Stimulated activated CD8-positive, alpha-beta memory T cell treated with anti-CD3 and anti-CD28 coated beads, Interleukin-12 subunit alpha, Interleukin-12 subunit beta, amount 100 ng/mL, for 1 hour (primary cell): Measurements from ENCODE around the gene ERI2.
"Not testable (repeated sequence)": the region's sequence is repeated elsewhere in the genome, so short reads cannot be mapped to it uniquely, and the experiment has no call there.

Experiments
- DNase-seq: peaks from one replicate; pipeline ENCODE4 v3.0.0-alpha.2; 2020; ENCODE audit warnings: low read depth

The ERI2 gene

DNA sequence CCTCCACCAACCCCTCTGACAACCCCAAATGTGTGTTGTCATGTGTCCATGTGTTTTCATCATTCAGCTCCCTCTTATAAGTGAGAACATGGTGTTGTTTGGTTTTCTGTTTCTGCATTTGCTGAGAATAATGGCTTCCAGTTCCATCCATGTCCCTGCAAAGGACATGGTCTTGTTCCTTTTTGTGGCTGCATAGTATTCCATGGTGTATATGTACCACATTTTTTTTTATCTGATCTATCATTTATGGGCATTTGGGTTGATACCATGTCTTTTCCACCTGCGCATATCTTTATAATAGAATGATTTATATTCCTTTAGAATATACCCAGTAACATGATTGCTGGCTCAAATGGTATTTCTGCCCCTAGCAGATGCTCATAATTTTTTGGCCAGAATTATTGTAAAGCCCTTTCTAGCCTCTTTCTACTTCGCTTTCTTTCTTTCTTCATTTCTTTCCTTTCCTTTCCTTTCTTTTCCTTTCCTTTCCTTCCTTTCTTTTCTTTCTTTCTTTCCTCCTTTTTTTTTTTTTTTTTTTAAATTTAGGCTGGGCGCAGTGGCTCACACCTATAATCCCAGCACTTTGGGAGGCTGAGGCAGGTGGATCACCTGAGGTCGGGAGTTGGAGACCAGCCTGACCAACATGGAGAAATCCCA is 12.8 kb upstream of the ERI2 start:
- no peak for DNase-seq

DNA sequence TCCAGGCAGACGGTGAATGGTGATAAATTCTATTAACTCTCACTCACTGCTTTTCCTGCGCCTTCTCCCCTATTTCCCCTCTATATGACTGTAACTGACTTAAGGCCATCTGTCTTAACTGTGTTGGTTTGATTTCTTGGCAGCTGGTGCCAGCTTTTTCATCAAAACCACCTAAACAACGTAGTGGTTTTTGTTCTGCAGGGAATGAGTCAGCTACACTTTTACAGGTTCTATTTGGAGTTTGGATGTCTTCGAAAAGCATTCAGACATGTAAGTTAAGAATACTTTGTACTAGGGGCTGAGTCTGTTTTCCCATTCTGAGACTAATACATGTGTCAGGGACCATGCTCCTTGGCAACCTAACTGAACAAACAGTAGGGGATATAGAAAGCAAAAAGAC is 8.5 kb upstream of the ERI2 start:
- DNase-seq: no peak

DNA sequence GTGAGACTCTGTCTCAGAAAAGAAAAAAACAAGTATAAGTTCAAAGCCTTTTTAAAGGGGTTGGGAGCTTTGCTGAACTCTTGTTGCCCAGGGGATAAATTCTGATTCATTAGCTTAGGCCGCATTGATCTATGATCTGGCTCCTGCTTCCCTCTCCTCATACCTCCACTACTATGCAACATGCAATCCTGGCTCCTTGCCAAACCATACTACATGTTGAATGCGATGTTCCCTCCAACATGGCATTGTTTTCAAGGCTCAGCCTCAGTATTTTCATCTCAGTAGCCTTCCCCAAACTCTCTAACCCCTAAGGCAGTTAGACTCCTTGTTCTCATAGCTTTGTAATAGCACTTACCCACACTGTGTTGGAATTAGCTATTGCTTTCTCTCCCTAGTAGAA is 6.2 kb upstream of the ERI2 start:
- DNase-seq: no peak

DNA sequence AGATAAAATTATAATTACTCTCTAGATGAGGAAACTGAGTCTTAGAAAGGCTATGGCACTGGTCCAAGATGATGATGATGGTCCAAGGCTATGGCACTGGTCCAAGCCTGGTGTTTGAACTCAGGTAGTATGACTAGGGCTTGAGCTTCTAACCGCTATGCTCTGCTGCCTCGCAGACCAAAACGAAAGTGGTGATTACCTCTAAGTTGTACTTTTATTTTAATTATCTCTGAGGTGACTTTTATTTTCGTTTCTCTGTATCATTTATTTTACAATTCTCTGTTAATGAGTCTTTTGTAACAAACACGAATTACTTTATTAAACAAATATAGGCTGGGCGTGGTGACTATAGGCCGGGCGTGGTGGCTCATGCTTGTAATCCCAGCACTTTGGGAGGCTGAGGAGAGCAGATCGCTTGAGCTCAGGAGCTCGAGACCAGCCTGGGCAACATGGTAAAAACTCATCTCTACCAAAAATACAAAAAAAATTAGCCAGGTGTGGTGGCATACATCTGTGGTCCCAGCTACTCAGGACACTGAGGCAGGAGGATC is 5.7 kb upstream of the ERI2 start:
- DNase-seq: no peak

DNA sequence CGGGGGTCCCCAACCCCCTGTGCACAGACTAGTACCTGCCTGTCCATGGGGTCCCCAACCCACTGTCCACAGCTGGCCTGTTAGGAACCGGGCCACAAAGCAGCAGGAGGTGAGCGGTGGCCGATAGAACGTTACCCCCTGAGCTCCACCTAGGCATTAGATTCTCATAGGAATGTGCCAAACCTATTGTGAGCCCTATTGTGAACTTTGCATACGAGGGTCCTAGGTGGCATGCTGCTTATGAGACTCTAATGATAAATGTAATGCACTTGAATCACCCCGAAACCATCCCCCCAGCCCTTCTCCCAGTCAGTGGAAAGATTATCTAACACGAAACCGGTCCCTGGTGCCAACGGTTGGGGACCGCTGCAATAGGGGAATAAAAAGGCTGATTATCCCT is 1.6 kb upstream of the ERI2 start:
- no peak for DNase-seq

DNA sequence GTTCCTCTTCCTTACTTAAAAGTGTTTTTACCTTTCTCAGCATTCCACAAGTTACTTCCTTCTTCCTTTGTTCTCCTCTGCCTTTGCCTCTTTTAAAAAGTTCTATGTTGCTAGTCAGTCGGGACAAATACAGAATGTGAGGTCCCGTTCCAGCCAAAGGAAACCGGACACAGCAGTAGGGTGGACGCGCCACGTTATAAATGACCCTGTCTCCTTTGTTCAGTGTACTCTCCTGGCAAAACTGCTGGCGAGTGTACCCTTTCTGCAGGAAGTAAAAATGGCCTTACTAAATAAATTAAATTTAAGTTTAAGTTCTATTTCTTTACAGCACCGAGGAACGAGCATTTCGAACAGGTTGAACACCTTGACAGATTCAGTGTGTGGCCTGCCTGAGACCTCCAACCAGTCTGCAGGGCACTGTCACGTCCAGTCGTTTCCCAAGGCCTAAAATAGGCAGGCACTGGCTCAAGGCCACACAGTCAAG is 546 bp downstream of the ERI2 start:
- DNase-seq: not testable (repeated sequence)

DNA sequence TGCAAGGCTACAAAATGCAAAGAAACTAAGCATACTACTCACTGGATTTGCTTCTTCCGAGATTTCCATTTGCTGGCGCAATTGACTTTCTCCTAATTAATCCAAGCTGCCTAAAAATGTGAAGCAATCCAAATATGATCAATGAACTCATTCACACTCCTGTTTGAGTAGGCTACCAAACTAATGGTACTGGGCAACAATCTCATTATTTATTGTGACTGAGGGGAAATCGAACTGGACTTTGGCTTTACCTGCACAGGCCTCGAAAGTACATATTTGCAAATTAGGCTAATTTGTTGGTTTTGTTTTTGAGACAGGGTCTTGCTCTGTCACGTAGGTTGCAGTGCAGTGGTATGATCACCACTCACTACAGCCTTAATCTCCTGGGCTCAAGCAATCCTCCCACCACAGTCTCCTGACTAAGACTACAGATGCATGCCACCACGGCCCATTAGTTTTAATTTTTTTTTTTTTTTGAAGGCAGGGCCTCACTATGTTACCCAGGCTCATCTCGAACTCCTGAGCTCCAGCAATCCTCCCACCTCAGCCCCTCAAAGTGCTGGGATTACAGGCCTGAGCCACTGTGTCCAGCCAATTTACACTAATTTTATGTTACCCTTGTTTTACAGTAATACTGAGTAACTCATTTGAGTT is 2.6 kb downstream of the ERI2 start:
- no peak for DNase-seq

DNA sequence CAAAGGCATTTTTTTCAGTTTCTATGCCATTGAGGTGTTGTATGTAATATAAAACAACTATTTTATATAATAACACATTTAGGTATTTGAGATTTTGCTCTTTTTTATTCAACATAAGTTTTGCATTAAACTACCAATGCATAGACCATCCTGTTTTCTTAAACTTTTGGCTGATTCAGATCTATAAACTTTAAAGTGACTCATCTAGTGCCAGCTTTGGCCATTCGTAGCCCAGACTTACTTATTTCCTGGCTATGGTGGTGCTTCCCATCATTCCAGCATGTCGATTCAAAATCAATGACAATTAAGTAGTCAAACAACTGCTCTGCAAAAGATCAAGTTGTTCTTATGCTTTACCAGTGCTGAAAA is 3.1 kb downstream of the ERI2 start:
- no peak for DNase-seq

DNA sequence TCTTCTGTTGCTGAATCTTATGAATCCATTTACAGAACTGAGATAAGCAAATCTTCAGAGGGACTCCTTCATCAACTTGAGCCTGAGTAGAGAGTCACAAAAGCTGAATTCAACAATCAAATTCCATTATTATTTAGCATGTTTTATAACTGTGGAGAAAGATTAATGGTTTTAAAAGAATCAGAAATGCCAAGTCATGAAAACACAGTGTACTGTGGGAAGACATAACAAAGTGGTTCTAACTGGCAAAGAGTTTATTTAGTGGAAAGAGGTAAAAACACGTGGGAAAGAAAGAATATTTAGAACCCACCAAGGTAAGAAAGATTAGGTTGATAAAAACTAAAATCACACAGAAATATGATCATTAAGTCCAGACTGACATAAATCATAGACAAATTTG is 5.0 kb downstream of the ERI2 start:
- no peak for DNase-seq

DNA sequence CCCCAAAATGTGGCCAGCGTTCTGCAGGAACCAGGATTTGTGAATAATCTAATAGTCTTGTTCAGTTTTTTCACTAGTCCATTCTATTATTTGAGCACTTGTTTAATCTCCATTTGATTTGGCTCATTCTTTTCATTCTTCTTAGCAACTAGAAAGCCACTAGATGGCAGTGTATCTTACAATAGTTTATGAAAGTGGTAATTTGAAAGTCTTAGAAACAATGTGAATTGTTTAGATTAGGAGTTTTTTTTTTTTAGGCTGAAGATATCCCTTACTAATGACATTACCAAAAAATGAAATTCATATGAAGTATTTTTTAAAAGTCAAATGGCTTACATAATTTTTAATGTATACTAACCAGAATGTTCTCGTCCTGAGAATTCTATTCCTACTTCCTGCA is 6.7 kb downstream of the ERI2 start:
- no peak for DNase-seq

DNA sequence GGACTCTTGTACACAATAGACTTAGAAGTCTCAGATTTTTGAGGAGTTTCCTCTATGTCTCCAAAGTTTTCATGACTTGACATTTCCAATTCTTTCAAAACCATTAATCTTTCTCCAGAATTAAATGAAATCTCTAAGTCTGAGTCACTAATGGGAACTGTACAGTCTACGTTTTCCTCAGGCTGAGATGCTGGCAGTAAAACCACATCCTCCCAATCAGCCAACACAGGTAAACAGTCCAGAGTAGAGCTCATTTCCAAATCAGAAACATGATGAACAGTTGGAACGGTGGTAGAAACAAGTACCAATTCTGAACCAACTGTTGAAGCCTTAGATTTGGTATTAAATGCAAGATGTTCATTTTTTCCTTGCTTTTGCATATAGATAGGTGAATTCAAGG is 7.9 kb downstream of the ERI2 start:
- no peak for DNase-seq

DNA sequence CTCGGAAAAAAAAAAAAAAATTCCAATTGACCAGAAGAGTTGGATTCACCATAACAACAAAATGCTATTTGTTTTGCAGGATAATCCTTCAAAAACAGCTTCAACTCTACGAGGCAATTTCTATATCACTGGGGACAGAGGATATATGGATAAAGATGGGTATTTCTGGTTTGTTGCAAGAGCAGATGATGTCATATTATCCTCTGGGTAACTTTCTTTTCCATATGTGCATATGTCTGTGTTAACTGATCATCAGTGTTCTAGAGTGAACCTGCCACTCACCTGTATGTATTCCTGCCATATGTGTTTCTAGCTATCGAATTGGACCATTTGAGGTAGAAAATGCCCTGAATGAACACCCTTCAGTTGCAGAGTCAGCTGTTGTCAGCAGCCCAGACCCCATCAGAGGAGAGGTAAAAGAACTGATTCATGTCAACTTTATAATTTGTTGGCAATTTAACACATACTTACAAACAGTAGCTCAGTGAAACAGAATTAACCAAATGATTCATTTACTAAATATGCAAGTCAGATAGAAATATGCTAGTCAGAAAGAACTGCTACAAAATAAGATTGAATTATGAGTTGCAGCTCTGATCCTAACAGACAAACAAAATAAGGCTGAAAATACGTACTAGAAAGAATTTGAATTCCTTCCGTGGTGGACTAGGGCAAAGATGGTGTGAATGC is 14.2 kb downstream of the ERI2 start:
- DNase-seq: no peak

DNA sequence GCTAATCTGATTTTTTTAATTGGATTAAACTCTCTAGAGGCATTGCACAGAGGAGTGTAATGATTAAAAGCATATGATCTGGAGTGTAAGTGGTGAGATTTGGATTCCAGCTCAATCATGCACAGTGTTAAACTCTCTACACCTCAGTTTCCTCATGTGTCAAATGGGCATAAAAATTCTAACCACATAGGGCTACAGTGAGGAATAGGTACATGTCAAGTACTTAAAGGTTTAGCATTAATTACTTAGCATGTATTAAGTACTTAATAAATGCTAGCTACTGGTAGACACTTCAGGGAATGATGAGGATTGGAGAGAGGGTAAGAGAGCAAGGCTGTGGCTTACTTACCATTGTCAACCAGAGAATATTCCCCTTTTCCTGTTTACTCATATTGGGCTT is 17.1 kb downstream of the ERI2 start:
- DNase-seq: no peak

DNA sequence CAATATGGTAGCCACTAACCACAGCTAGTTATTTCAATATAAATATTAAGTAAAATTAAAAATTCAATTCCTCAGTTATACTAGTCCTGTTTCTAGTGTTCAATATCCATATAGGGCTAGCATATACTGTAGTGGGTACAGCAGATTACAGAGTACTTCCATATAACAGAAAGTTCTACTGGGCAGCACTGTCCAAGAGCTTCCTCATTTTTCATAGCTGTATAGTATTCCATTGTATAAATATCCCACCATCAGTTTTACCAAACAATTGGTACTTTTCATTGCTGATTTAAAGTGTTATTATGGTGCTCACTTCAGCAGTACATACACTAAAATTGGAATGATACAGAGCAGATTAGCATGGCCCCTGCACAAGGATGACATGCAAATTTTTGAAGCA is 22.1 kb downstream of the ERI2 start:
- DNase-seq: no peak

DNA sequence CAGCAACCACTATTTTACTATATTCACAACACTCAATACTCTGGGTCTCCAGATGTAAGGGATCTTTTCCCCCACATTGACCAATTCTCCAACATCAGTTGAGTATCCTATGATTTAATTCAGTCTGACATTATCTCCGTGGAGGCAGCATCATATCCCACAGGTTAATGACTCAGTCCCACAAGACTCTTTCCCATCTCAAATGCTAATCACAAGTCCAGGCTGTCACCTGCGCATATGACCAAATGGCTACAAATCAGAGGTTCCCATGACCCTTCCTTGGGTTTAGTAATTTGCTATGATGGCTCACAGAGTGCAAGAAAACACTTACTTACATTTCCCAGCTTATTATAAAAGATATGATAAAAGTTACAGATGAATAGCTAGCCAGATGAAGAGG is 23.8 kb downstream of the ERI2 start:
- no peak for DNase-seq

DNA sequence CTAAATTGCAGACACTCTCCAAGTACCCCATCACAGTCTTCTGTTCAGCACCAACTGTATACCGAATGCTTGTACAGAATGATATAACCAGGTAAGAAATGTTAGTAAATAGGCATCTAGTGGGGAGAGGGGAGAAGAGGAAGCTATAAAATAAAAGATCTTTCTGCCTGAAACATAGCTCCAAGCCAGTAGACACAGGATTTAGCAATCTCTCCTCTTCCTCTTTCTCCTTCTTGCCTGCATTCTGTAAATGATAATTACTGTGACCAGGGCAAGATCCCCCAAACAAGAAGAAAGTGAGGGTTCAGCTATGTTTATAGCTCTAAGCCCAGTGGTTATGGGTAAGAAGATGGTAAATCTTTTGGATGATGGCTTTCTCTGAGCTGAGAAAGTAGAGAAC is 24.6 kb downstream of the ERI2 start:
- no peak for DNase-seq

DNA sequence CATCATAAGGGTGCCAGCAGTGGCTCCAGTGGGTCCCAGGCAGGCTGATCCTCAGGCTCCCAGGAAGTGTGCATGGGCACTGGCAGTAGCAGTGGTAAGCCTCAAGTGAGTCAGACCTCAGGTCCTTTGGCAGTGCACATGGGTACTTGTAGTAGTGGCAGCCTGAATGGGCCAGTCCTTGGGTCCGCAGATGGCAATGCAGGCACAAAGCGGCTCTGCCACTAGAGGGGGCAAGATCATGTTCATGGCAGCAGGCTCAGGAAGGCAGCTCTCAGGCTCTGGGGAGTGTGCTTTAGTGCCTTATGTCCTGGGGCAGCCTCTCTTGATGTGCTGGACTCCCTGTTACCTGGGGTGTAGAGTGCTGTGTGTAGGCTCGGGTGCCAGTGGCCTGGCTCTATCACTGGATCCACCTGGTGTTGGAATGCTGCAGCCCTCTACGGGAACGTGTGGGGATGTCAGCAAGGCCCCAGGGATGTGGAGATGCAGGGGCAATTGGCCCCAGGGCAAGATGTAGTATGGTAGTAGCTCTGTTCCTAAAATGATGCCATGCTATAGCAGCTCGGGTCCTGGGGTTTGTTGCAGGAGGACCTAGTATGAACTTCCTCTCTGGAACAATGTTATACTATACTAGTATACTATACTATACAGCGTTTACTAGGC is 31.4 kb downstream of the ERI2 start:
- peak; percentile 10 for DNase-seq

DNA sequence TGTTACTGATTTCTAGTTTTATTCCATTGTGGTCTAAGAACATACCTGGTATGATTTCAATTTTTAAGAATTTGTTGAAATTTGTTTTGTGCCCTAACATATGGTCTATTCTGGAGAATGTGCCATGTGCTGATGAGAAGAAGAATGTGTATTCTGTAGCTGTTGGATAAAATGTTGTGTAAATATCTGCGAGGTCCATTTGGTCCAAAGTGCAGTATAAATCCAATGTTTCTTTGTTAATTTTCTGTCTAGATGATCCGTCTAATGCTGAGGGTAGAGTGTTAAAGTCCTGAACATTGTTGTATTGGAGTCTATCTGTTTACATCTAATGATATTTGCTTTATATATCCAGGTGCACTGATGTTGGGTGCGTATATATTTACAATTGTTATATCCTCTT is 32.6 kb downstream of the ERI2 start:
- DNase-seq: no peak

DNA sequence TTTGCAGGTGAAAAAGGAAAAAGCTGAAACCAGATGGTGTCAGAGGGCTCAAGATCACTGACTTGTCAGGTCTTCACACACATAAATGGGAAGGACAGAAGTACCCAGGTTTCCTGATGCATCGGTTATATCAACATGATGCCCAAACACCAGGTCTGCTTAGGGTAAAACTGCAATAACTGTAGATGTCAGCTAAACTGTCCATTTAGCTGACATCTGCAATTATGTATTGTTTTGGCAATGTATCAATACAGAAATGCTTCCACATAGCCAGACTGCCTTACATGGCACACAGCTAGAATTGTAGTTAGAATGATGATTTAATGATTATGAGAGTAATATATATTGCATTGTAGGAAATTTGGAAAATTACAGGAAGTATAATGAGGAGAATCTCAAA is 37.5 kb downstream of the ERI2 start:
- no peak for DNase-seq

DNA sequence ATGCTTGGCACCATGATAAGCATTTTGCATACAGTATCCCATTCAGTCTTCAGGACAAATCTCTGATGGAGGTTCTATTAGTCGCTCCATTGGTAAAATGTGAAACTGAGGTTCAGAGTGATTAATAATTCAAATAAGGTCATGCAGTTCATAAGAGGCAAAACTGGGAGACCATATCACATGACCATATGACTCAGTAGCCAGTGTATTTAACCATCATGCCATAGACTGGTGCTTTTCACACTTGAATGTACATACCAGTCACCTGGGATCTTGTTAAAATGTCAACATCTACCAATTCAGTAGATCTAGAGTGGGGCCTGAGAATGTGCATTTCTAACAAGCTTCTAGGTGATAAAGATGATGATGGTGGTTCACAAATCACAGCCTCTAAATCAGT is 38.2 kb downstream of the ERI2 start:
- DNase-seq: no peak

DNA sequence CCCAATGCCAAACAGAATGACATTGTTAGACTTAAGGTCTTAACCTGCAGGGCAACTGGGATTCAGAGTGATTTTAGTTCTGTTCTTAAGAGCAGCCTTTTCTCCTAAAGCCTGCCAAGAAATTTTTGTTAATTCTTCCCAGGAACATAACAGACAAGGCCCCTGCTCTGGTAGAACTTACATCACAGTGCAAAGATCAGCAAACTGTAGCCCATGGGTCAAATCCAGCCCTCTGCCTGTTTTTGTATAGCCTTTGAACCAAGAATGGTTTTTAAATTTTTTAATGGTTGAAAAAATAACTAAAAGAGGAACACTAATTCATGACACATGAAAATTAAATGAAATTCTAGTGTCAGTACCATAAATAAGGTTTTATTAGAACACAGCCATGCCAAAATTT is 38.7 kb downstream of the ERI2 start:
- DNase-seq: no peak

DNA sequence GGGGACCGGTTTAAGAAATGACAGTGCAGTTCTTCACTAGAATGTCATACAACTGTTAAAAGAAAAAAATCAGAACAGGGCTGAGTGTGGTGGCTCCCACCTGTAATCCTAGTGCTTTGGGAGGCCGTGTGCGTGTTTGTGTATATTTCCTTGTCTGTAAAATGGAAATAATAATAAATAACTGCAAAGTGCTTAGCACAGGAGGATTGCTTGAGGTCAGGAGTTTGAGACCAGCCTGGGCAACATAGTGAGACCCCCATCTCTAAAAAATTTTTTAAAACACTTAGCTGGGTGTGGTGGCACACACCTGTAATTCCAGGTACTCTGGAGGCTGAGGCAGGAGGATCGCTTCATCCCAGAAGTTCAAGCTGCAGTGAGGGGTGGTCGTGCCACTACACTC is 40.0 kb downstream of the ERI2 start:
- DNase-seq: no peak

DNA sequence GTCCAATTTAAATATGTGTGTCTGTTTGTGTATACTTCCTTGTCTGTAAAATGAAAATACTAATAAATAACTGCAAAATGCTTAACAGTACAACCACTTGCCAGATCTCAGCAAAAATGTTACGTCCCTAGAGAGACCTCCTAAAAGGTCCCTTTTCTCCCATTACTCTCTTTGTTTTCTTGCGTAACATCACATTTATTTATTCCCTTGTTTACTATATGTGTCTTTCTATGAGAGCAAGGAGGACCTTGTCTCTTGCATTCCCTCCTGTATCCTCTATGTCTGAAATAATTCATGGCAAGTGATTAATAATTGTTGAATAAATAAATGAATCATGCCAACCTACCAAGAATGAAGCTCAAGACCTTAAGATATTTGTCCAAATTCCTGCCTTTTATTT is 40.5 kb downstream of the ERI2 start:
- no peak for DNase-seq
